HEK293 (cell line): ENCODE data around the gene RING1.

Source experiments
- AEBP2 ChIP-seq: fragments of 450-650 bp; formaldehyde crosslinking; IDR thresholded peaks from 2 replicates; pipeline ENCODE4 v1.5.1; 2016; ENCODE audit warnings: missing biosample characterization, missing genetic modification characterization, borderline replicate concordance
- BCL6B ChIP-seq: fragments of 450-650 bp; formaldehyde crosslinking; IDR thresholded peaks from 2 replicates; pipeline ENCODE4 v1.5.1; 2017; ENCODE audit warnings: missing biosample characterization, missing genetic modification characterization
- MYNN ChIP-seq: fragments of 450-650 bp; formaldehyde crosslinking; IDR thresholded peaks from 2 replicates; pipeline ENCODE4 v1.5.1; 2016; ENCODE audit warnings: missing biosample characterization, missing genetic modification characterization, borderline replicate concordance
- PATZ1 ChIP-seq: fragments of 450-650 bp; formaldehyde crosslinking; IDR thresholded peaks from 2 replicates; pipeline ENCODE4 v1.5.1; 2016; ENCODE audit warnings: missing biosample characterization, missing genetic modification characterization
- PBX3 ChIP-seq: sonication (generic); formaldehyde crosslinking; IDR thresholded peaks from 2 replicates; pipeline ENCODE4 v1.8.1; 2022; ENCODE audit warnings: mild to moderate bottlenecking, moderate library complexity, missing genetic modification reagents
- PRDM1 ChIP-seq: fragments of 450-650 bp; formaldehyde crosslinking; IDR thresholded peaks from 2 replicates; pipeline ENCODE4; 2016; ENCODE audit warnings: missing biosample characterization, missing genetic modification characterization
- REPIN1 ChIP-seq: fragments of 450-650 bp; formaldehyde crosslinking; IDR thresholded peaks from 2 replicates; pipeline ENCODE4 v1.5.1; 2017; ENCODE audit warnings: missing biosample characterization, missing genetic modification characterization, low read depth
- SCRT1 ChIP-seq: fragments of 450-650 bp; formaldehyde crosslinking; IDR thresholded peaks from 2 replicates; pipeline ENCODE4 v1.5.1; 2016; ENCODE audit warnings: missing biosample characterization, missing genetic modification characterization, borderline replicate concordance
- ZBTB26 ChIP-seq: fragments of 450-650 bp; formaldehyde crosslinking; optimal IDR thresholded peaks from 2 replicates; pipeline ENCODE3; 2016; ENCODE audit warnings: missing biosample characterization, mild to moderate bottlenecking, missing genetic modification characterization
- ZBTB44 ChIP-seq: fragments of 450-650 bp; IDR thresholded peaks from 2 replicates; pipeline ENCODE4 v1.5.1; 2018; ENCODE audit warnings: missing biosample characterization, mild to moderate bottlenecking, missing genetic modification characterization
- ZBTB6 ChIP-seq: fragments of 450-650 bp; formaldehyde crosslinking; IDR thresholded peaks from 2 replicates; pipeline ENCODE4 v1.5.1; 2017; ENCODE audit warnings: missing biosample characterization, missing genetic modification characterization
- ZNF114 ChIP-seq: fragments of 450-650 bp; formaldehyde crosslinking; IDR thresholded peaks from 2 replicates; pipeline ENCODE4 v1.5.0; 2017; ENCODE audit warnings: missing biosample characterization, missing genetic modification characterization
- ZNF202 ChIP-seq: fragments of 450-650 bp; formaldehyde crosslinking; IDR thresholded peaks from 2 replicates; pipeline ENCODE4 v1.5.1; 2016; ENCODE audit warnings: missing biosample characterization, missing genetic modification characterization, borderline replicate concordance
- ZNF292 ChIP-seq: fragments of 450-650 bp; formaldehyde crosslinking; IDR thresholded peaks from 2 replicates; pipeline ENCODE4 v1.5.1; 2016; ENCODE audit warnings: low read depth, missing biosample characterization, missing genetic modification characterization, borderline replicate concordance
- ZNF302 ChIP-seq: fragments of 450-650 bp; formaldehyde crosslinking; IDR thresholded peaks from 2 replicates; pipeline ENCODE4 v1.5.1; 2016; ENCODE audit warnings: missing biosample characterization, missing genetic modification characterization, low read depth
- ZNF335 ChIP-seq: fragments of 450-650 bp; formaldehyde crosslinking; conservative IDR thresholded peaks from 2 replicates; pipeline ENCODE4 v1.5.1; 2016; ENCODE audit warnings: missing biosample characterization, missing genetic modification characterization
- ZNF354C ChIP-seq: fragments of 450-650 bp; formaldehyde crosslinking; IDR thresholded peaks from 2 replicates; pipeline ENCODE4 v1.5.1; 2016; ENCODE audit warnings: missing biosample characterization, missing genetic modification characterization, low read depth, borderline replicate concordance
- ZNF404 ChIP-seq: fragments of 450-650 bp; formaldehyde crosslinking; IDR thresholded peaks from 2 replicates; pipeline ENCODE4 v1.5.1; 2017; ENCODE audit warnings: missing biosample characterization, missing genetic modification characterization
- ZNF488 ChIP-seq: fragments of 450-650 bp; formaldehyde crosslinking; IDR thresholded peaks from 2 replicates; pipeline ENCODE4 v1.5.1; 2016; ENCODE audit warnings: missing biosample characterization, missing genetic modification characterization
- ZNF501 ChIP-seq: fragments of 450-650 bp; formaldehyde crosslinking; IDR thresholded peaks from 2 replicates; pipeline ENCODE4 v1.5.1; 2016; ENCODE audit warnings: missing biosample characterization, missing genetic modification characterization
- ZNF560 ChIP-seq: fragments of 450-650 bp; formaldehyde crosslinking; IDR thresholded peaks from 2 replicates; pipeline ENCODE4 v1.5.1; 2017; ENCODE audit warnings: missing biosample characterization, missing genetic modification characterization, borderline replicate concordance
- ZNF660 ChIP-seq: fragments of 450-650 bp; IDR thresholded peaks from 2 replicates; pipeline ENCODE4 v1.5.1; 2018; ENCODE audit warnings: missing biosample characterization, mild to moderate bottlenecking, missing genetic modification characterization
- ZNF677 ChIP-seq: fragments of 450-650 bp; IDR thresholded peaks from 2 replicates; pipeline ENCODE4 v1.5.0; 2018; ENCODE audit warnings: missing biosample characterization, mild to moderate bottlenecking, missing genetic modification characterization, moderate library complexity
- ZNF777 ChIP-seq: fragments of 450-650 bp; formaldehyde crosslinking; IDR thresholded peaks from 2 replicates; pipeline ENCODE4 v1.5.1; 2017; ENCODE audit warnings: missing biosample characterization, missing genetic modification characterization, borderline replicate concordance
- ZNF785 ChIP-seq: fragments of 450-650 bp; formaldehyde crosslinking; IDR thresholded peaks from 2 replicates; pipeline ENCODE4 v1.5.1; 2016; ENCODE audit warnings: missing biosample characterization, missing genetic modification characterization
- ZNF843 ChIP-seq: fragments of 450-650 bp; formaldehyde crosslinking; IDR thresholded peaks from 2 replicates; pipeline ENCODE4 v1.5.1; 2016; ENCODE audit warnings: missing biosample characterization, missing genetic modification characterization

RING1 gene

GRCh38 chr6:33200219-33201146 lies 7.8 kb upstream of the RING1 start, which contains the start of the genes RXRB and SLC39A7 (continued):
- TF ChIP-seq ZNF202 (tag by site-specific recombination): no peak
- TF ChIP-seq AEBP2: no peak
- TF ChIP-seq ZNF785 (tag by site-specific recombination): no peak
- TF ChIP-seq ZNF560 (tag by site-specific recombination): no peak
- TF ChIP-seq REPIN1 (tag by site-specific recombination): 0 out of 2 replicates have a peak, but pooled peaks have one; percentile 74
- TF ChIP-seq ZNF660 (tag by site-specific recombination): peak; percentile 66; the same call in 1 of the 2 replicates
- TF ChIP-seq ZNF677 (tag by site-specific recombination): no peak
- no peak for TF ChIP-seq PRDM1 (tag by site-specific recombination)
- peak; percentile 74 for TF ChIP-seq ZNF335 (tag by site-specific recombination)
- TF ChIP-seq PATZ1 (tag by site-specific recombination): peak; percentile 95; the same call in 1 of the 2 replicates
- TF ChIP-seq ZNF501: peak; percentile 90
- TF ChIP-seq ZNF777 (tag by site-specific recombination): no peak
- TF ChIP-seq ZNF354C (tag by site-specific recombination): no peak
- TF ChIP-seq ZBTB6 (tag by site-specific recombination): peak; percentile 88
- TF ChIP-seq ZNF843: peak; percentile 46
- TF ChIP-seq PBX3 (CRISPR knock-in tag): no peak
- TF ChIP-seq SCRT1 (tag by site-specific recombination): no peak
- 0 out of 2 replicates have a peak, but pooled peaks have one; percentile 19 for TF ChIP-seq ZNF302 (tag by site-specific recombination)
- no peak for TF ChIP-seq ZNF292
- no peak for TF ChIP-seq ZNF114 (tag by site-specific recombination)
- no peak for TF ChIP-seq MYNN (tag by site-specific recombination)
- TF ChIP-seq ZBTB44 (tag by site-specific recombination): no peak
- TF ChIP-seq ZBTB26: peak; percentile 73
- no peak for TF ChIP-seq ZNF404 (tag by site-specific recombination)
- TF ChIP-seq ZNF488 (tag by site-specific recombination): no peak
- TF ChIP-seq BCL6B: no peak
